Activated CD4-positive, alpha-beta T cell treated with anti-CD3 and anti-CD28 coated beads, Interleukin-2, Interleukin-4, amounts not matched to agents 100 ng/mL and 50 ng/mL, durations not matched to agents 16 hours and 8 hours (primary cell): Measurements from ENCODE around the gene CLBA1.
"Not testable (repeated sequence)": the region's sequence is repeated elsewhere in the genome, so short reads cannot be mapped to it uniquely, and the experiment has no call there.

ENCODE experiments used
- DNase-seq: peaks from one replicate; pipeline ENCODE4 v3.0.0-alpha.2; 2020; ENCODE audit warnings: low spot score

The CLBA1 gene

GRCh38 chr14:104985675-104986486 is at the start of gene CLBA1:
CLBA1 (plus strand) TSS chr14:104985788; CDS start chr14:104986432, 644 bp downstream.
- DNase-seq, result peak; percentile 89

- no peak for DNase-seq
These were observed 49.6 kb upstream of the CLBA1 start for GRCh38 chr14:104935955-104936354.

- no peak for DNase-seq
These were observed 49.0 kb upstream of the CLBA1 start for GRCh38 chr14:104936361-104937155.

- no peak for DNase-seq
These were observed 48.4 kb upstream of the CLBA1 start for GRCh38 chr14:104937161-104937560.

DNA sequence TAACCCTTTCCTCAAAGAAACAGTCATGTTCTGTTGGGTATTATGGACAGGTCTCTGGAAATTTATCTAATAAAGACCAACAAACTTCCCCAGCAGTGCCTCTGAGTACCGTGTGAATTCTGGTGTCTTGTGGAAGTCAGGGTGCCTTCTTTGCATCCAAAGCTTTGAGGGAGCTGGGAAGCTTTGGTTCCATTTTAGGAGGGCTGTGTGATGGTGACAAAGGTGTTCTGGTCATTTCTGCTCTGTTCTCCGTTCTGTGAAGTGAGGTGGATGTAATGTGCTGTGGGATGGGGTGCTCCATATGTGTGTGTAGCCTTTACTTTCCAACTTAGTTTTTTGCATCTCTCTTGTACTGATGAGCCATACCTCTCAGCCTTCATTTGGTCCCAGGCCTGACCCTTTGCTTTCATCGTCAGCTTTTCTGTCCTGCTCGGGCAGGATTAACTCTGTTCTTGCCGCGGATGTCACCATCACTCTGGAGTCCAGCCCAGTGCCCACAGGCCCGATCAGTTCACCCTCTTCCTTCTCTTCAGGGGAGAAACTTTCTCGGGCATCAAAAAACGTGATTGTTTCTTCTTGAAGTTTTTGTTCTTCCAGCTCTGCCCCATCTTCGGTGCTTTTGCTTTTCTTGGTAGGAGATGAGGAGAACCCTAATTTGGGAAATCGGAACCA is 47.8 kb upstream of the CLBA1 start:
- DNase-seq, result no peak

- DNase-seq, result no peak
These were observed 47.2 kb upstream of the CLBA1 start for GRCh38 chr14:104938436-104938835.

- DNase-seq, result no peak
These were observed 46.6 kb upstream of the CLBA1 start for GRCh38 chr14:104938960-104939359.

DNA sequence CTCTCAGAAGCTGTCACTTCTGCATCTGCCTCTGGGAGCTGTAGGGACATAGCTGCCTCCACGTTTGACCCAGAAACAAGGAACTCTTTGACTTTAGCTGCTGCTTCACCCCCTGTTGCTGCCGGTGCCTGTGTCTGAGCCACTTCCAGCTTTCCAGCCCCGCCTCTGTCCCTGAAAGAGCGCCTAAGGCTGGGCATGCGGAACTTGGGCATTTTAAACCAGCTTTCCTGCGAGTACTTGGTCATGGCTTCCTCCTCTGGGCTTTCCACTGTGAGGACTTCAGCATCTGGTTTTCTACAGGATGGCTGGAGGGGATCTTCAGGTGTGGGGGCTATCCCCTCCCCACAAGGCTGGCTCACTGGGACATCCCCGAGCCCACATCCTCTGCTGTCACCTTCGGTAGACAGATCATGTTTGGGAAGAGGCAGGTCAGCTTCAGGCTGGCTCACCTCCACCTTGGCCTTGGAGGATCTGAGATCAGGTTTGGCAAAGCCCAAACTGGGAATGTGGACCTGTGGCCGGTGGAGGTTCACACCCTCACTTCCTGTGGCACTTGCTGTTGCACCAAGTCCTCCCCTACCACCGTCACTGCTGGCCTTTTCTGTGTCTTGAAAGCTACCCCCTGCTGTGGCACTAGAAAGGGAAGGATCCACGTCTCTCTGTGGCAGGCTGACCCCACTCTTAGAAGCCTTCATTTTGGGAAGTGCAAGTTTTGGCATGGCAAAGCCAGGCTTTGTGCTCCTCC is 45.8 kb upstream of the CLBA1 start:
- no peak for DNase-seq

DNA sequence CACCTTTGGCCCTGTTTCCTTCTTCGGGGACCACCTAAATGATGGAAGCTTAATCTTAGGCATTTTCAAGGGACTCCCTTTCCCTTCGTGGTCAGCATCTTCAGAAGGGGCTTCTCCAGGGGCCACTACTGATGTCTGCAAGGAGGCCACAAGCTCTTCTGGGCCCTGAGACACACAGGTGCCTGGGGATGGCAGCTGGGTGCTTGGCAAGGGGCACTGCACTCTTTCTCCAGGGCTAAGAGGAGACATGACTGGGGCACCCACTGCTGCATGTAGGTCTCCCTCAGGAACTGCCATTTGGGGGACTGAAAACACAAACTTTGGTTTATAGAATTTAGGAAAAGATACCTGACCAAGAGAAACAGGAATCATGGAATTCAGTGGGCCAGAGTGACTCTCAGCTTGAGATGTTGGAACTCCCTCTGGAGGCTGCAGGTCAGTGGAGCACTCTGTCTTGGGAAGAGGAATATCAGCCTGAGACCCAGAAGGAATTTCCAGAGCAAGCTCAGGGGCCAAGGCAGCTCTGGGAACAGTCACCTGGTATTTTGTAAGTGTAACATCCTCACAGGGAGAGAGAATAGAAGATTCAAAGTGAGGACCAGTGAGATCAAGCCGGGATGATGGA is 45.0 kb upstream of the CLBA1 start:
- DNase-seq, result no peak

- no peak for DNase-seq
These were observed 43.9 kb upstream of the CLBA1 start for GRCh38 chr14:104941508-104942365.

DNA sequence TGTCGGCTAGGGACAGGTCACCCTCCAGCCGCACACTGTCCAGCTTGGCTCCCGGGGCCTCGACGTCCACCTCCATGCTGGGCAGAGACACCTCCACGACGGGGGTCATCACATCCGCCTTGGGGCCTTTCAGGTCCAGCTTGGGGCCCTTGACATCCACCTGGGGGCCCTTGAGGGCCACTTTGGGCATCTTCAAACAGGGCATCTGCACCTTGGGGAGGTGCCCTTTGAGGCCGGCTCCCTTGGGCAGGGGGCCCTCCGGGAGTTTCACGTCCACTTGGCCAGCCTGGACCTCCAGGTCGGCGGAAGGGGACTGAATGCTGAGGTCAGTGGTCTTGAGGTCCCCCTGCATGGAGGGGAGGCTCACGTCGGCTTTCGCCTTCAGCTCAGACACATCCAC is 43.0 kb upstream of the CLBA1 start:
- no peak for DNase-seq

DNA sequence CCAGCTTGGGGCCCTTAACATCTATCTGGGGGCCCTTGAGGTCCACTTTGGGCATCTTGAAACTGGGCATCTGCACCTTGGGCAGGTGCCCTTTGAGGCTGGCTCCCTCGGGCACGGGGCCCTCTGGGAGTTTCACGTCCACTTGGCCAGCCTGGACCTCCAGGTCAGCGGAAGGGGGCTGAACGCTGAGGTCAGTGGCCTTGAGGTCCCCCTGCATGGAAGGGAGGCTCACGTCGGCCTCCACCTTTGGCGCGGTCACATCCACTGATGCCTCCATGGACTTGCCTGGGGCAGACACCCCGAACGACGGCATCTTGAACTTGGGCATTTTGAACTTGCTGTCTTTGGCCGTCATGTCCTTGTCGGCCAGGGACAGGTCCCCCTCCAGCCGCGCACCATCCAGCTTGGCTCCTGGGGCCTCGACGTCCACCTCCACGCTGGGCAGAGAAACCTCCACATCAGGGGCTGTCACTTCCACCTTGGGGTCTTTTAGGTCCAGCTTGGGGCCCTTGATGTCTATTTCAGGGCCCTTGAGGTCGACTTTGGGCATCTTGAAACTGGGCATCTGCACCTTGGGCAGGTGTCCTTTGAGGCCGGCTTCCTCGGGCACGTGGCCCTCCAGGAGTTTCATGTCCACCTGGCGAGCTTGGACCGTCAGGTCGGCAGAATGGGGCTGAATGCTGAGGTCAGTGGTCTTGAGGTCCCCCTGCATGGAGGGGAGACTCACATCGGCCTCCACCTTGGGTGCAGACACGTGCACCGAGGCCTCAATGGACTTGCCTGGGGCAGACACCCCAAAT is 42.2 kb upstream of the CLBA1 start:
- not testable (repeated sequence) for DNase-seq

DNA sequence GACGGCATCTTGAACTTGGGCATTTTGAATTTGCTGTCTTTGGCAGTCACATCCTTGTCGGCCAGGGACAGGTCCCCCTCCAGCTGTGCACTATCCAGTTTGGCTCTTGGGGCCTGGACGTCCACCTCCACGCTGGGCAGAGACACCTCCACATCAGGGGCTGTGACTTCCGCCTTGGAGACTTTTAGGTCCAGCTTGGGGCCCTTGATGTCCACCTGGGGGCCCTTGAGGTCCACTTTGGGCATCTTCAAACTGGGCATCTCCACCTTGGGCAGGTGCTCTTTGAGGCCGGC is 41.6 kb upstream of the CLBA1 start:
- not testable (repeated sequence) for DNase-seq

DNA sequence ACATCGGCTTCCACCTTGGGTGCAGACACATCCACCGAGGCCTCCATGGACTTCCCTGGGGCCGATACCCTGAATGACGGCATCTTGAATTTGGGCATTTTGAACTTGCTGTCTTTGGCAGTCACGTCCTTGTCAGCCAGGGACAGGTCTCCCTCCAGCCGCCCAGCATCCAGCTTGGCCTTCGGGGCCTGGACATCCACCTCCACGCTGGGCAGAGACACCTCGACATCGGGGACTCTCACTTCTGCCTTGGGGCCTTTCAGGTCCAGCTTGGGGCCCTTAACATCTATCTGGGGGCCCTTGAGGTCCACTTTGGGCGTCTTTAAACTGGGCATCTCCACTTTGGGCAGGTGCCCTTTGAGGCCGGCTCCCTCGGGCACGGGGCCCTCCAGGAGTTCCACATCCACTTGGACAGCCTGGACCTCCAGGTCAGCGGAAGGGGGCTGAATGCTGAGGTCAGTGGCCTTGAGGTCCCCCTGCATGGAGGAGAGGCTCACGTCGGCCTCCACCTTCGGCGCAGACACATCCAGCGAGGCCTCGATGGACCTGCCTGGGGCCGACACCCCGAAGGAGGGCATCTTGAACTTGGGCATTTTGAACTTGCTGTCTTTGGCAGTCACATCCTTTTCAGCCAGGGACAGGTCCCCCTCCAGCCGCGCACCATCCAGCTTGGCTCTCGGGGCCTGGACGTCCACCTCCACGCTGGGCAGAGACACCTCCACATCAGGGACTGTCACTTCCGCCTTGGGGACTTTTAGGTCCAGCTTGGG is 41.0 kb upstream of the CLBA1 start:
- DNase-seq, result not testable (repeated sequence)

GRCh38 chr14:104945266-104945665 is 40.3 kb upstream of the CLBA1 start:
- not testable (repeated sequence) for DNase-seq

DNA sequence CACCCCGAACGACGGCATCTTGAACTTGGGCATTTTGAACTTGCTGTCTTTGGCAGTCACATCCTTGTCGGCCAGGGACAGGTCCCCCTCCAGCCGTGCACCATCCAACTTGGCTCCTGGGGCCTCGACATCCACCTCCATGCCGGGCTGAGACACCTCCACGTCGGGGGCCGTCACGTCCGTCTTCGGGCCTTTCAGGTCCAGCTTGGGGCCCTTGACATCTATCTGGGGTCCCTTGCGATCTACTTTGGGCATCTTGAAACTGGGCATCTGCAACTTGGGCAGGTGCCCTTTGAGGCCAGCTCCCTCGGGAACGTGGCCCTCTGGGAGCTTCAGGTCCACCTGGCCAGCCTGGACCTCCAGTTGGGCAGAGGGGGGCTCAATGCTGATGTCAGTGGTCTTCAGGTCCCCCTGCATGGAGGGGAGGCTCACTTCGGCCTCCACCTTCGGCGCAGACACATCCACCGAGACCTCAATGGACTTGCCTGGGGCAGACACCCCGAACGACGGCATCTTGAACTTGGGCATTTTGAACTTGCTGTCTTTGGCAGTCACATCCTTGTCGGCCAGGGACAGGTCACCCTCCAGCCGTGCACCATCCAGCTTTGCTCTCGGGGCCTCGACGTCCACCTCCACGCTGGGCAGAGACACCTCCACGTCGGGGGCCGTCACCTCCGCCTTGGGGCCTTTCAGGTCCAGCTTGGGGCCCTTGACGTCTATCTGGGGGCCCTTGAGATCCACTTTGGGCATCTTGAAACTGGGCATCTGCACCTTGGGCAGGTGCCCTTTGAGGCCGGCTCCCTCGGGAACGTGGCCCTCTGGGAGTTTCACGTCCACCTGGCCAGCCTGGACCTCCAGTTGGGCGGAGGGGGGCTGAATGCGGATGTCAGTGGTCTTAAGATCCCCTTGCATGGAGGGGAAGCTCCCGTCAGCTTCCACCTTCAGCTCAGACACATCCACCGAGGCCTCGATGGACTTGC is 39.3 kb upstream of the CLBA1 start:
- DNase-seq, result not testable (repeated sequence)

- not testable (repeated sequence) for DNase-seq
These were observed 38.4 kb upstream of the CLBA1 start for GRCh38 chr14:104947201-104947600.
